Motor neuron (in vitro differentiated cells): ENCODE measurements around the gene INTS4. TPM values are rescaled to one million over a fixed set of nuclear protein-coding genes. Genes with fewer than 3 reads are reported as not detected.

Experiments used
- ATAC-seq, 8 experiments: fragments of 200-7000 bp; cut with Tn5 transposase; replicated peaks in 6 of 8; 2 replicates each; pipeline ENCODE4 v1.8.0; 2021; ENCODE audit warnings: mild to moderate bottlenecking in 8 of 8, moderate library complexity in 8 of 8
- H3K27ac ChIP-seq, 2 donors: fragments of 250-450 bp; sonication (Bioruptor Pico); 2 replicates each; pipeline ENCODE4 v1.9.0; 2021; ENCODE audit warnings: antibody characterized with exemption in 2 of 2, mild to moderate bottlenecking in 2 of 2, moderate library complexity in 1 of 2
- H3K4me1 ChIP-seq, 2 donors: fragments of 250-450 bp; sonication (Bioruptor Pico); replicated peaks in 1 of 2; 2 replicates each; pipeline ENCODE4 v1.6.1; 2021; ENCODE audit warnings: antibody characterized with exemption in 2 of 2, mild to moderate bottlenecking in 2 of 2, moderate library complexity in 1 of 2
- H3K4me3 ChIP-seq, 5 donors: fragments of 250-450 bp; sonication (Bioruptor Pico); 2 replicates each; pipeline ENCODE4 v1.9.0; 2021; ENCODE audit warnings: antibody characterized with exemption in 5 of 5, mild to moderate bottlenecking in 5 of 5, moderate library complexity in 4 of 5
- WGBS, 10 experiments: fragments of 450-650 bp; shearing (Covaris generic); methylation state at CpG; one replicate each; pipeline ENCODE4 v1.0.0; 2022; 5-methylcytosine and 5-hydroxymethylcytosine counted together
- in situ Hi-C, 9 experiments: fragments of 400-800 bp; cut with MboI; loops; one replicate each; pipeline ENCODE4 v1.15.0; 2021; ENCODE audit warnings: low sequenced_read_pairs in 9 of 9, low pct_unique_long_range_greater_than_20kb in 2 of 9; ENCODE audit not compliant: unreplicated experiment in 9 of 9
- total RNA-seq, 8 experiments: library from RNA; unstranded; fragments of 300-600 nt; gene quantifications; 2 replicates each; pipeline versions ENCODE4 v1.2.3 to v1.2.4, GENCODE V29; 2022

Gene INTS4
- total RNA-seq, 8 experiments from 2014 or later: 27.0 to 53.2 (median 37.7) TPM

DNA sequence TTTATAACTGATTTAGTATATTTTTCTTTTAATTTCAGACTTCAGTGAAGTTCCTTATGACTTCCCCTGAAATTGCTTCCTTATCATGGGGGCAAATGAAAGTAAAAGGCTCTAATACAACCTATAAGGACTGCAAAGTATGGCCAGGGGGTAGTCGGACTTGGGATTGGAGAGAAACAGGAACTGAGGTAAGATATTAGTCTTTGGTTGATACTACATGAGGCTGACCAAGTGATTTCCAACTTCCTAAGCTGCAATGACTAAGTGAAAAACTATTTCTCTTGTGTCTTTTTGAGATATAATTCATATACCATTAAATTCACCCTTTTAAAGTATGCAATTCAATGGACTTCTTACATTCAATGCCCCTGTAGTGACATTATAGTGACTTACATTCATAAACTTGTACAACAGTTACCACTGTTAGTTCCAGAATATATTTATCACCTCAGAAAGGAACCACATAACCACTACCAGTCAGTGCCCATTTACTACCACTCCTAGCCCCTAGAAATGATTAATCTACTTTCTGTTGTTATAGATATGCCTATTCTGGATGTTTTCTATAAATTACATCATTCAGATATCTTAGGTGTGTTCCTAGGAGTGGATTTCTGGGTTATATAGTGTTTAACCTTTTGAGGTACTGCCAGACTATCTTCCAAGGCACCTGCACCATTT, 151.9 kb downstream of the INTS4 start:
- no peak for ATAC-seq
- in situ Hi-C loops: no loop called here
- no peaks in the 10 kb centered on the region for H3K4me1 ChIP-seq
- WGBS, 10 experiments: 22 to 100% (median 79%) methylated on average over 1 of the region's 1 CpG; no CpG with 5 or more reads in 4 of the 10 experiments
- H3K4me3 ChIP-seq: no peak overlapping the region
- H3K27ac ChIP-seq: no peak overlapping the region

DNA sequence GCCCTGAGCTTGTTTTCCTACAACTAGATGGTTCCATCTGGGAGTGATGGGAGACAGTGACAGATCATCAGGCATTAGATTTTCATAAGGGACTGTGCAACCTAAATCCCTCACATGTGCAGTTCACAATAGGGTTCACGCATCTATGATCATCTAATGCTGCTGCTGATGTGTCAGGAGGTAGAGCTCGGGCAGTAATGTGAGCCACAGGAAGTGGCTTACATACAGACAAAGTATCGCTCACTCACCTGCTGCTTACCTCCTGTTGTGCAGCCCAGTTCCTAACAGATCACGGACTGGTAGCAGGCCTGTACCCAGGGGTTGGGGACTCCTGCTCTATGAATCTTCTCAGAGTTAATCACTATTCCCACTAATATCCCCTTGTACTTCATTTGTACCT, 161.2 kb downstream of the INTS4 start:
- no peaks in the 10 kb centered on the region for H3K4me1 ChIP-seq
- ATAC-seq: no peak
- in situ Hi-C loops: no loop called here
- WGBS, 10 experiments: 83 to 100% (median 100%) methylated on average over 1 to 4 of the region's 4 CpGs; no CpG with 5 or more reads in 3 of the 10 experiments
- no peak overlapping the region for H3K27ac ChIP-seq
- no peak overlapping the region for H3K4me3 ChIP-seq

DNA sequence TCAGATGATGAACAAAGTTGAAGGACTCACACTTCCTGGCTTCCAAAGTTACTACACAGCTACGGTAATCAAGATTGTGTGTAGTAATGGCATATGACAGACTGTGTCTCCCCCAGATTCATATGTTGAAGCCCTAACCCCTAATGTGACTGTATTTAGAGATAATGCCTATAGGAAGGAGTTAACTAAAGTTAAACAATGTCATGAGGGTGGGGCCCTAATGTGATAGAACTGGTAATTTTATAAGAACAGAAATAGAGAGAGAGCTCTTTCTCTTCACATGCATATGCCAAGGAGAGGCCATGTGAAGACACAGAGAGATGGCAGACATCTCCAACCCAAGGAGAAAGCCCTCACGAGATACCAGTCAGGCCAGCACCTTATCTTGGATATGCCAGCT, 165.5 kb downstream of the INTS4 start:
- H3K4me1 ChIP-seq: no peaks in the 10 kb centered on the region
- H3K4me3 ChIP-seq: no peak overlapping the region
- in situ Hi-C loops: no loop called here
- no peak overlapping the region for H3K27ac ChIP-seq
- ATAC-seq: no peak
- 60 to 100% (median 92%) methylated on average over 1 to 2 of the region's 2 CpGs; no CpG with 5 or more reads in 1 of the 10 experiments for WGBS, 10 experiments

Other genes starting within 250 kb of the INTS4 start
- gene RSF1, start 173.9 kb downstream of the INTS4 start, total RNA-seq: 10 to 100 TPM; 37.1 to 94.8 (median 55.2) TPM
- 10 to 100 TPM; 13.5 to 40.4 (median 18.5) TPM for gene AAMDC, start 173.5 kb downstream of the INTS4 start, total RNA-seq
- 1 to 10 TPM in 3 of 8 experiments, under 1 TPM in 5; 0.14 to 2.3 (median 0.74) TPM for gene KCTD14, start 28.6 kb upstream of the INTS4 start, total RNA-seq
- 1 to 10 TPM in 1 of 8 experiments, under 1 TPM in 5, not detected in 2; 0.22 to 1.9 (median 0.48) TPM for gene THRSP, start 69.2 kb upstream of the INTS4 start, total RNA-seq
- gene NDUFC2, start 85.2 kb upstream of the INTS4 start, total RNA-seq: 100 to 1,000 TPM; 215 to 389 (median 268) TPM
- gene ALG8, start 145.0 kb upstream of the INTS4 start, total RNA-seq: 10 to 100 TPM; 30.6 to 74.1 (median 41.9) TPM
- 10 to 100 TPM in 1 of 8 experiments, 1 to 10 TPM in 7; 2.8 to 13.0 (median 4.1) TPM for gene KCTD21, start 194.0 kb upstream of the INTS4 start, total RNA-seq
- gene USP35, start 194.3 kb upstream of the INTS4 start, total RNA-seq: 10 to 100 TPM in 4 of 8 experiments, 1 to 10 TPM in 4; 4.3 to 13.4 (median 9.9) TPM